Muscle layer of duodenum (tissue), 2 donors: ENCODE data around the gene PIBF1.
"Not testable (repeated sequence)": the region's sequence is repeated elsewhere in the genome, so short reads cannot be mapped to it uniquely, and the experiment has no call there.

Experiments used
- H3K27ac ChIP-seq: one replicate; pipeline ENCODE4 v1.7.0; 2013; ENCODE audit warnings: mild to moderate bottlenecking, low read length
- H3K27me3 ChIP-seq: one replicate; pipeline ENCODE4 v1.7.0; 2013; ENCODE audit warnings: low read depth, mild to moderate bottlenecking, control low read depth, low read length
- H3K36me3 ChIP-seq, 2 donors: one replicate each; pipeline ENCODE4 v1.7.0; 2013; ENCODE audit warnings: low read length in 2 of 2, control low read depth in 1 of 2, mild to moderate bottlenecking in 1 of 2; ENCODE audit not compliant: insufficient read depth in 2 of 2, control insufficient read depth in 1 of 2
- H3K4me1 ChIP-seq, 2 donors: one replicate each; pipeline ENCODE4 v1.7.0; 2013; ENCODE audit warnings: low read length in 2 of 2, mild to moderate bottlenecking in 2 of 2, control low read depth in 1 of 2, moderate library complexity in 1 of 2; ENCODE audit not compliant: insufficient read depth in 2 of 2, control insufficient read depth in 1 of 2
- H3K4me3 ChIP-seq, 2 donors: one replicate each; pipeline ENCODE4 v1.7.0; 2013; ENCODE audit warnings: low read length in 2 of 2, low read depth in 1 of 2, mild to moderate bottlenecking in 1 of 2
- H3K9me3 ChIP-seq, 2 donors: one replicate each; pipeline ENCODE4 v1.7.0; 2013; ENCODE audit warnings: low read length in 2 of 2, control low read depth in 1 of 2, mild to moderate bottlenecking in 1 of 2; ENCODE audit not compliant: control insufficient read depth in 1 of 2
- donor health status: healthy.

The PIBF1 gene

DNA sequence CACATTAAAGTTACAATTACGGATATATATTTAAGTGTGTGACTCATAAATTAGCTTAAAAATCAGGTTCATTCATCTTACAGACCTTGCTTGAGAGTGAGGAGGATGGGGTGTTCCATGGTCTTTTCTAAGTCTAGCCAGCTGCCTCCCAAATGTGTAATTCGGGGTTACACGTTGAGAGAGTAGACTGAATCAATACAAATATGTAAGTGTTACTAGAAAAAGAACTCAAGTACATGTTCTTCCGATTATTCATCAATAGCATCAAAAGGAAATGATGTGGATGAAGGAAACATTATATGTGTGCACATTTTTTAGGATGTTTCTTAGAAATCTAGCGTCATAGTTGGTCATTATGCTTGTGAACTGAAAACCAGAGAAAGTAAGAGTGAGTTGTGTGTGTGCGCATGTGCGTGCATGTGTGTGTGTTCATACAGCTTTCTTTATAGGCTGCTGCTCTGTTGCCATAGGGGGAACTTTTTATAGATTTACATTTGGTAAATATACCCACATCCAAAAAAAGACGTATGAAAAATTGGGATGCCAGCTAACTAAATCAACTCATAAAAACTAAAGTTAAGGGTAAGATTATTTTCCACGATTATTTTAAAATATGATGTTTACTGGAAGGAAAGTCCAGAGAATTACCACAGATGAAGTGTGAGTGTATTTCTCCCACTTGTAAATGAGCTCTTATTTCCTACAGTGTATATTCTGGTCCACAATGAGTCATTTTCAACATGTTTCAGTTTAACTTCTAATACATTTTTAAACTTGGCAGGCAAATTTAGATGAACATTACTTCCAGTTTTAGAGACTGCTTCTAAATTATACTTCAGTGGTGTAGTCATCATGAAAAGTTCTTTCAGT lies 82.4 kb downstream of the PIBF1 start:
- Histone ChIP-seq H3K4me3 (no peak overlapping the region), H3K27me3 (no peaks in the 10 kb centered on the region), H3K9me3 (no peaks in the 10 kb centered on the region), H3K27ac (no peak overlapping the region), H3K36me3 (peaks cover 3% of the 10 kb centered on the region in 2 donors), H3K4me1 (no peaks in the 10 kb centered on the region)

- H3K4me1 ChIP-seq = no peaks in the 10 kb centered on the region
- H3K27me3 ChIP-seq = no peaks in the 10 kb centered on the region
- no peak overlapping the region for H3K4me3 ChIP-seq
- peaks cover 0 to 3% of the 10 kb centered on the region in 2 donors for H3K36me3 ChIP-seq
- no peaks in the 10 kb centered on the region for H3K9me3 ChIP-seq
- no peak overlapping the region for H3K27ac ChIP-seq
These were observed 86.3 kb downstream of the PIBF1 start for GRCh38 chr13:72868229-72868628.

GRCh38 chr13:72875233-72875632 lies 93.3 kb downstream of the PIBF1 start:
- H3K27me3 ChIP-seq = no peaks in the 10 kb centered on the region
- no peak overlapping the region for H3K27ac ChIP-seq
- H3K36me3 ChIP-seq = peaks cover 0 to 18% of the 10 kb centered on the region in 2 donors
- H3K4me3 ChIP-seq = no peak overlapping the region
- no peaks in the 10 kb centered on the region for H3K4me1 ChIP-seq
- no peaks in the 10 kb centered on the region for H3K9me3 ChIP-seq

DNA sequence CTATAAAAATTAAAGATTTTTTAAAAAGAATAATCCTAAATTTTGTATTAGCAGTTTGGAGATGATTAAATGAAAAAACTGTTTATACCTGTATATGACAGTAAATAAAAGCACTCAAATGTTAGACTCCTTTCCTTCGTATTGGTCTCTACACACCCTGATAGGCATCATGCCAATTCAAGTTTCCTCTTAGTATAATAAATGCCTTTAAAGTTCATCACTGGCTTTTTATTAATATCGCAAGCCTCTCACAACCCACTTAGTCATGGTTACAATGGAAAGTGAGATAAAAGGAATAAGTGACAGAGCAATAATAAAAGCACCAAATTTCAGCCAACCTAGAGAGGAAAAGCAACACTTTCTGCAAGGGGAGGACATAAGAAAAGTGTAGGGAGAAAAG lies 102.2 kb downstream of the PIBF1 start:
- no peaks in the 10 kb centered on the region for H3K4me1 ChIP-seq

GRCh38 chr13:72886272-72887067 lies 104.5 kb downstream of the PIBF1 start:
- H3K4me3 ChIP-seq = no peak overlapping the region
- H3K36me3 ChIP-seq = no peaks in the 10 kb centered on the region
- no peaks in the 10 kb centered on the region for H3K4me1 ChIP-seq
- no peaks in the 10 kb centered on the region for H3K27me3 ChIP-seq
- peaks cover 0 to 3% of the 10 kb centered on the region in 2 donors for H3K9me3 ChIP-seq
- no peak overlapping the region for H3K27ac ChIP-seq

More for the DNA sequence above, 102.2 kb downstream of the PIBF1 start:
- Histone ChIP-seq H3K27ac (no peak overlapping the region), H3K27me3 (no peaks in the 10 kb centered on the region), H3K4me3 (no peak overlapping the region), H3K9me3 (peaks cover 0 to 3% of the 10 kb centered on the region in 2 donors), H3K36me3 (peaks cover 0 to 5% of the 10 kb centered on the region in 2 donors)

DNA sequence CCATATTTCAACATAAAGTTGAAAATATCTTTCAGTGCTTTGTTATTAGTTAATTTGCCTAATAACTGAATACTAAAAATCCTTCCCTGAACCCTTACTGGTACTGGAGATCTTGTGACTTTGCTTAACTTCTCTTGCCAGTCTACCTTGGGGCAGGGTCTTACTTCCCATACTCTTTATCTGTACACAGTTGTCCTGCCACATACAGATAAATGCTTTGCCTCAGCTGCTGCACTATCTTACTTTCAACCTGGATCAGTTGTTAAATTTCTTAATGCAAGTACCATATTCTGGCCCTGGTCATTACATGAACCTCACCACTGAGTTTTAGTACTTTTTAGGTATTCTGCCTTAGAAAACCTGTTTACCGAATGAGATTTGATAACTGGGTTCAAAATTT lies 107.6 kb downstream of the PIBF1 start:
- Histone ChIP-seq H3K4me3 (no peak overlapping the region), H3K27ac (no peak overlapping the region), H3K36me3 (no peaks in the 10 kb centered on the region), H3K27me3 (no peaks in the 10 kb centered on the region), H3K4me1 (no peaks in the 10 kb centered on the region), H3K9me3 (no peaks in the 10 kb centered on the region)

DNA sequence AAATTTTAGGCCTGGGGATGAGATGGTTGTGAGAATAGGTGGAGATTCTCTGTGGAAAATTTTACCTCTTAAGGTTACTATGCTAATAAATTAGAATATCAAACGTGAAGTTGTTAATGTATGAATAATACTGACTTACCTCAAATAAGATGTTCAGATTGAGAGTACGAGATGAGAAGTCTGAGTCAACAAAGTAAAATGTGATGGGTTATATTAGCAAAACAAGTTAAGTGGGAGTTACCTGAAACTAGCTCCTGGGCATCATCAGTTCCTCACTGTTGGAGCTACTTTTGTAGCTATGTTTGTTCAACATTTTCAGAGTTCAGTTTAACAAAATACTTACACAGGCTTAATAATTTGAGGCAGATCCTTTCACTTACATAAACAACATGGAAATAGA lies 108.6 kb downstream of the PIBF1 start:
- Histone ChIP-seq H3K9me3 (no peaks in the 10 kb centered on the region), H3K27me3 (no peaks in the 10 kb centered on the region), H3K4me1 (no peaks in the 10 kb centered on the region), H3K27ac (no peak overlapping the region), H3K4me3 (no peak overlapping the region), H3K36me3 (peaks cover under 1% of the 10 kb centered on the region in 2 donors)

DNA sequence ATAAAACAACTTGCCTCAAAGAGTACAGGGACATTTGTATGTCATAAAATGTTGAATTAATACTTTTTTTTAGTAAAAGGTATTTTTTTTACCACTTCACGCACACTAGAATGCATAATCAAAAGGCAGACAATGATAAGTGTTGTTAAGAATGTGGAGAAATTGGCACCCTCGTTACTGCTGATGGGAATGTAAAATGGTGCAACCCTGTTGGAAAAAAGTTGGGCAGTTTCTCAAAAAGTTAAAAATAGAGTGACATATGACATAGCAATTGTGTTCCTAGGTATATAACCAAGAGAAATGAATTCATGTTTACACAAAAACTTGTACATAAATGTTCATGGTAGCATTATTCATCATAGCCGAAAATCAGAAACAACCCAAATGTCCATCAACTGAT lies 109.5 kb downstream of the PIBF1 start:
- no peaks in the 10 kb centered on the region for H3K4me1 ChIP-seq
- no peaks in the 10 kb centered on the region for H3K27me3 ChIP-seq
- H3K9me3 ChIP-seq = no peaks in the 10 kb centered on the region
- H3K27ac ChIP-seq = no peak overlapping the region
- peaks cover 8 to 9% of the 10 kb centered on the region in 2 donors for H3K36me3 ChIP-seq
- no peak overlapping the region for H3K4me3 ChIP-seq

DNA sequence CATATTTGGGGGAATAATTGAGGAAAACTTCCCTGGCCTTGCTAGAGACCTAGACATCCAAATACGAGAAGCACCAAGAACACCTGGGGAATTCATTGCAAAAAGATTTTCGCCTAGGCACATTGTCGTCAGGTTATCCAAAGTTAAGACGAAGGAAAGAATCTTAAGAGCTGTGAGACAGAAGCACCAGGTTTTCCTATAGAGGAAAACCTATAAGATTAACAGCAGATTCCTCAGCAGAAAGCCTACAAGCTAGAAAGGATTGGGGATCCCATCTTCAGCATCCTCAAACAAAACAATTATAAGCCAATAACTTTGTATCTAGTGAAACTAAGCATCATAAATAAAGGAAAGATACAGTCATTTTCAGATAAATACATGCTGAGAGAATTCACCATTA lies 114.9 kb downstream of the PIBF1 start:
- Histone ChIP-seq H3K9me3 (no peaks in the 10 kb centered on the region), H3K4me1 (no peaks in the 10 kb centered on the region), H3K27me3 (no peaks in the 10 kb centered on the region), H3K27ac (no peak overlapping the region), H3K4me3 (no peak overlapping the region), H3K36me3 (peaks cover 8 to 9% of the 10 kb centered on the region in 2 donors)

GRCh38 chr13:72901546-72901945 lies 119.6 kb downstream of the PIBF1 start:
- not testable (repeated sequence) for H3K36me3 ChIP-seq, H3K4me3 ChIP-seq, H3K9me3 ChIP-seq, H3K4me1 ChIP-seq, H3K27me3 ChIP-seq, H3K27ac ChIP-seq

- peaks cover 6 to 19% of the 10 kb centered on the region in 2 donors for H3K36me3 ChIP-seq
These were observed 126.5 kb downstream of the PIBF1 start for GRCh38 chr13:72908416-72908815.

More at GRCh38 chr13:72908416-72908815, 126.5 kb downstream of the PIBF1 start:
- no peak overlapping the region for H3K4me3 ChIP-seq
- no peaks in the 10 kb centered on the region for H3K9me3 ChIP-seq
- H3K27ac ChIP-seq = no peak overlapping the region
- no peaks in the 10 kb centered on the region for H3K4me1 ChIP-seq
- H3K27me3 ChIP-seq = no peaks in the 10 kb centered on the region
